GM23338 (cell line): Measurements from ENCODE around the gene TBL3. TPM values are rescaled to one million over a fixed set of nuclear protein-coding genes. Genes with fewer than 3 reads are reported as not detected.

Source experiments
- ATAC-seq: fragments of 200-7000 bp; cut with Tn5 transposase; 3 replicates; pipeline ENCODE4 v1.9.1; 2020
- DNase-seq: peaks from one replicate; pipeline ENCODE4 v3.0.0-alpha.2; 2015; ENCODE audit warnings: low spot score
- H2AFZ ChIP-seq: fragments of 200-600 bp; sonication (generic); 2 replicates; pipeline ENCODE4 v1.8.0; 2016; ENCODE audit warnings: antibody characterized with exemption, mild to moderate bottlenecking, moderate library complexity
- H3F3A ChIP-seq: fragments of 200-600 bp; sonication (generic); replicated peaks from 2 replicates; pipeline ENCODE4 v1.8.0; 2017; ENCODE audit warnings: antibody characterized with exemption, mixed run types, low read depth
- H3K27ac ChIP-seq: fragments of 200-600 bp; sonication (generic); 2 replicates; pipeline ENCODE4 v1.6.1; 2016; ENCODE audit warnings: low read depth
- H3K27me3 ChIP-seq: fragments of 200-600 bp; sonication (generic); 2 replicates; pipeline ENCODE4 v1.8.0; 2016; ENCODE audit warnings: mild to moderate bottlenecking, mixed run types, moderate library complexity; ENCODE audit not compliant: insufficient read depth
- H3K36me3 ChIP-seq: fragments of 200-600 bp; sonication (generic); 2 replicates; pipeline ENCODE4 v1.8.0; 2016; ENCODE audit warnings: mild to moderate bottlenecking; ENCODE audit not compliant: insufficient read depth
- H3K4me1 ChIP-seq: fragments of 200-600 bp; sonication (generic); 2 replicates; pipeline ENCODE4 v1.8.0; 2016; ENCODE audit warnings: mild to moderate bottlenecking, moderate library complexity; ENCODE audit not compliant: insufficient read depth
- H3K4me2 ChIP-seq: fragments of 200-600 bp; sonication (generic); 2 replicates; pipeline ENCODE4 v1.7.1; 2017; ENCODE audit warnings: mixed run types
- H3K4me3 ChIP-seq: fragments of 200-600 bp; sonication (generic); 2 replicates; pipeline ENCODE4 v1.6.1; 2016; ENCODE audit warnings: mixed run types
- H3K79me2 ChIP-seq: fragments of 200-600 bp; sonication (generic); replicated peaks from 2 replicates; pipeline ENCODE4 v1.8.0; 2017; ENCODE audit warnings: mild to moderate bottlenecking; ENCODE audit not compliant: insufficient read depth
- H3K9me2 ChIP-seq: fragments of 200-600 bp; sonication (generic); 2 replicates; pipeline ENCODE4 v1.8.0; 2017; ENCODE audit not compliant: insufficient read depth
- H4K20me1 ChIP-seq: fragments of 200-600 bp; sonication (generic); replicated peaks from 2 replicates; pipeline ENCODE4 v1.8.0; 2017; ENCODE audit warnings: mild to moderate bottlenecking; ENCODE audit not compliant: insufficient read depth
- H3K27ac Mint-ChIP-seq: 2 replicates; pipeline ENCODE4 v1.8.0; 2020; ENCODE audit warnings: inconsistent platforms, mild to moderate bottlenecking, moderate library complexity, mixed read lengths
- H3K27me3 Mint-ChIP-seq: 3 replicates; pipeline ENCODE4 v1.8.0; 2022; ENCODE audit warnings: low read depth, mild to moderate bottlenecking, moderate library complexity, mixed read lengths, inconsistent platforms; ENCODE audit not compliant: insufficient read depth, poor library complexity
- H3K36me3 Mint-ChIP-seq: 3 replicates; pipeline ENCODE4 v1.8.0; 2021; ENCODE audit warnings: low read depth, mild to moderate bottlenecking, inconsistent platforms, moderate library complexity, mixed read lengths
- H3K4me1 Mint-ChIP-seq: 3 replicates; pipeline ENCODE4 v1.8.0; 2020; ENCODE audit warnings: mild to moderate bottlenecking, inconsistent platforms, mixed read lengths
- H3K4me3 Mint-ChIP-seq: 3 replicates; pipeline ENCODE4 v1.8.0; 2021; ENCODE audit warnings: moderate library complexity, mild to moderate bottlenecking, inconsistent platforms, mixed read lengths
- H3K9me3 Mint-ChIP-seq: 3 replicates; pipeline ENCODE4 v1.8.0; 2020; ENCODE audit warnings: moderate library complexity, mild to moderate bottlenecking, inconsistent platforms, mixed read lengths
- CREB1 ChIP-seq: fragments of 250-450 bp; sonication (Bioruptor Pico); IDR thresholded peaks from 2 replicates; pipeline ENCODE4 v1.5.0; 2020; ENCODE audit warnings: low read depth, mild to moderate bottlenecking, moderate library complexity
- EZH2 ChIP-seq: fragments of 200-600 bp; sonication (generic); IDR thresholded peaks from one replicate; pipeline ENCODE4 v1.8.0; 2017; ENCODE audit warnings: antibody characterized with exemption, mild to moderate bottlenecking, low read depth; ENCODE audit not compliant: unreplicated experiment
- EZH2phosphoT487 ChIP-seq: fragments of 200-600 bp; sonication (generic); IDR thresholded peaks from one replicate; pipeline ENCODE4 v1.8.1; 2018; ENCODE audit warnings: antibody characterized with exemption; ENCODE audit not compliant: unreplicated experiment
- JUNB ChIP-seq: IDR thresholded peaks from one replicate; pipeline ENCODE4 v1.6.1; 2016; ENCODE audit warnings: antibody characterized with exemption; ENCODE audit not compliant: unreplicated experiment
- NANOG ChIP-seq: IDR thresholded peaks from 2 replicates; pipeline ENCODE4 v1.6.1; 2016; ENCODE audit warnings: antibody characterized with exemption, borderline replicate concordance
- POLR2AphosphoS5 ChIP-seq: IDR thresholded peaks from 2 replicates; pipeline ENCODE4 v1.6.1; 2016; ENCODE audit warnings: antibody characterized with exemption, low read depth
- REST ChIP-seq: IDR thresholded peaks from one replicate; pipeline ENCODE4 v1.6.1; 2018; ENCODE audit warnings: antibody characterized with exemption; ENCODE audit not compliant: unreplicated experiment
- STAT1 ChIP-seq: IDR thresholded peaks from one replicate; pipeline ENCODE4 v1.6.1; 2016; ENCODE audit warnings: antibody characterized with exemption; ENCODE audit not compliant: unreplicated experiment
- ZNF114 ChIP-seq: fragments of 250-450 bp; sonication (Bioruptor Pico); IDR thresholded peaks from 2 replicates; pipeline ENCODE4 v1.5.0; 2020; ENCODE audit warnings: mild to moderate bottlenecking, moderate library complexity
- ZNF331 ChIP-seq: fragments of 250-450 bp; sonication (Bioruptor Pico); IDR thresholded peaks from 2 replicates; pipeline ENCODE4 v1.5.0; 2020; ENCODE audit warnings: low read depth, mild to moderate bottlenecking, moderate library complexity
- ZNF462 ChIP-seq: fragments of 250-450 bp; sonication (Bioruptor Pico); IDR thresholded peaks from 2 replicates; pipeline ENCODE4 v1.5.0; 2020; ENCODE audit warnings: mild to moderate bottlenecking, moderate library complexity
- polyA plus RNA-seq: library from polyadenylated mRNA; unstranded; fragments of >200 nt; fragmentation: Nextera tagmentation; extraction: Ambion mirVana; gene quantifications from 2 replicates; pipeline ENCODE4 v1.2.1, GENCODE V29; 2016
- total RNA-seq: library from RNA; depleted of rRNA; stranded (reverse); fragments of >200 nt; shearing (Covaris generic); gene quantifications from 2 replicates; pipeline ENCODE4 v1.2.3, GENCODE V29; 2014
- TF ChIP-seq, protein P1 (sequence below), 2 experiments: fragments of 200-600 bp in 1 of 2; sonication (generic) in 1 of 2; conservative IDR thresholded peaks; 2 replicates each; pipeline versions ENCODE4 v1.5.1 to v1.6.1; 2016 to 2017; ENCODE audit warnings: antibody characterized with exemption in 2 of 2, low read depth in 2 of 2, mild to moderate bottlenecking in 2 of 2, moderate library complexity in 1 of 2
- TF ChIP-seq, protein P2 (sequence below): IDR thresholded peaks from 2 replicates; pipeline ENCODE4 v1.6.1; 2016; ENCODE audit warnings: antibody characterized with exemption

TBL3 gene
- total and polyA plus RNA-seq, 2 experiments from 2014 or later, result 67.0 to 157 TPM

GRCh38 chr16:1929105-1929504, 42.7 kb upstream of the TBL3 start:
- Histone ChIP-seq H3K79me2 (no peaks in the 10 kb centered on the region), H3K27me3 (peaks cover 27% of the 10 kb centered on the region), H3K4me3 (peak overlapping the region; percentile 66), H4K20me1 (no peaks in the 10 kb centered on the region), H3K9me2 (no peaks in the 10 kb centered on the region), H3K27ac (no peak overlapping the region), H3K4me1 (peaks cover 2% of the 10 kb centered on the region; the same call in 1 of the 2 replicates), H3K36me3 (no peaks in the 10 kb centered on the region), H3K4me2 (peak overlapping the region; percentile 84), H3F3A (no peaks in the 10 kb centered on the region), H2AFZ (peak overlapping the region; percentile 85)
- H3K9me3 Mint-ChIP-seq, result no peaks in the 10 kb centered on the region
- peak overlapping the region; percentile 71 for H3K4me3 Mint-ChIP-seq
- ATAC-seq (peak; percentile 44), DNase-seq (peak; percentile 55)
- peaks cover 38% of the 10 kb centered on the region for H3K27me3 Mint-ChIP-seq
- peaks cover 11% of the 10 kb centered on the region for H3K4me1 Mint-ChIP-seq
- no peaks in the 10 kb centered on the region for H3K36me3 Mint-ChIP-seq
- no peak for TF ChIP-seq POLR2AphosphoS5
- TF ChIP-seq, protein P1, sequence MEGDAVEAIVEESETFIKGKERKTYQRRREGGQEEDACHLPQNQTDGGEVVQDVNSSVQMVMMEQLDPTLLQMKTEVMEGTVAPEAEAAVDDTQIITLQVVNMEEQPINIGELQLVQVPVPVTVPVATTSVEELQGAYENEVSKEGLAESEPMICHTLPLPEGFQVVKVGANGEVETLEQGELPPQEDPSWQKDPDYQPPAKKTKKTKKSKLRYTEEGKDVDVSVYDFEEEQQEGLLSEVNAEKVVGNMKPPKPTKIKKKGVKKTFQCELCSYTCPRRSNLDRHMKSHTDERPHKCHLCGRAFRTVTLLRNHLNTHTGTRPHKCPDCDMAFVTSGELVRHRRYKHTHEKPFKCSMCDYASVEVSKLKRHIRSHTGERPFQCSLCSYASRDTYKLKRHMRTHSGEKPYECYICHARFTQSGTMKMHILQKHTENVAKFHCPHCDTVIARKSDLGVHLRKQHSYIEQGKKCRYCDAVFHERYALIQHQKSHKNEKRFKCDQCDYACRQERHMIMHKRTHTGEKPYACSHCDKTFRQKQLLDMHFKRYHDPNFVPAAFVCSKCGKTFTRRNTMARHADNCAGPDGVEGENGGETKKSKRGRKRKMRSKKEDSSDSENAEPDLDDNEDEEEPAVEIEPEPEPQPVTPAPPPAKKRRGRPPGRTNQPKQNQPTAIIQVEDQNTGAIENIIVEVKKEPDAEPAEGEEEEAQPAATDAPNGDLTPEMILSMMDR (conservative IDR thresholded peaks at IDR 0.05; ENCODE audit: low read depth in 2 of 2), result no peak
- TF ChIP-seq EZH2phosphoT487, result no peak
- TF ChIP-seq ZNF331, result no peak
- TF ChIP-seq, protein P2, sequence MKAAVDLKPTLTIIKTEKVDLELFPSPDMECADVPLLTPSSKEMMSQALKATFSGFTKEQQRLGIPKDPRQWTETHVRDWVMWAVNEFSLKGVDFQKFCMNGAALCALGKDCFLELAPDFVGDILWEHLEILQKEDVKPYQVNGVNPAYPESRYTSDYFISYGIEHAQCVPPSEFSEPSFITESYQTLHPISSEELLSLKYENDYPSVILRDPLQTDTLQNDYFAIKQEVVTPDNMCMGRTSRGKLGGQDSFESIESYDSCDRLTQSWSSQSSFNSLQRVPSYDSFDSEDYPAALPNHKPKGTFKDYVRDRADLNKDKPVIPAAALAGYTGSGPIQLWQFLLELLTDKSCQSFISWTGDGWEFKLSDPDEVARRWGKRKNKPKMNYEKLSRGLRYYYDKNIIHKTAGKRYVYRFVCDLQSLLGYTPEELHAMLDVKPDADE, result no peak
- no peak for TF ChIP-seq NANOG
- no peak for TF ChIP-seq REST
- TF ChIP-seq STAT1, result no peak
- no peak for TF ChIP-seq ZNF462
- TF ChIP-seq EZH2, result no peak
- TF ChIP-seq JUNB, result no peak
- no peak for TF ChIP-seq CREB1 (CRISPR knock-in tag)
- no peak for TF ChIP-seq ZNF114
- H3K27ac Mint-ChIP-seq, result no peak overlapping the region
